Right renal cortex interstitium (tissue), 3 donors: Measurements from ENCODE around the gene PTBP3. TPM values are rescaled to one million over a fixed set of nuclear protein-coding genes. Genes with fewer than 3 reads are reported as not detected.
"Not testable (repeated sequence)": the region's sequence is repeated elsewhere in the genome, so short reads cannot be mapped to it uniquely, and the experiment has no call there.

Experiments
- DNase-seq, 3 donors: peaks; one replicate each; pipeline ENCODE4 v3.0.0-alpha.2; 2013; ENCODE audit warnings: low read depth in 3 of 3, low spot score in 2 of 3
- polyA plus RNA-seq, 3 donors: library from polyadenylated mRNA; unstranded; fragments of 120-200 nt; gene quantifications; one replicate each; pipeline ENCODE4 v1.2.1, GENCODE V29; 2013; ENCODE audit not compliant: insufficient read length in 3 of 3

PTBP3 gene
- polyA plus RNA-seq, 3 donors = 84.3 to 94.1 (median 92.0) TPM

GRCh38 chr9:112325127-112325526 is 8.3 kb downstream of the PTBP3 start:
- no peak for DNase-seq

- DNase-seq = no peak
These were observed 10.0 kb downstream of the PTBP3 start for GRCh38 chr9:112323378-112323854.

GRCh38 chr9:112322701-112323377 is 10.6 kb downstream of the PTBP3 start:
- DNase-seq = no peak

GRCh38 chr9:112316258-112316943 is 17.0 kb downstream of the PTBP3 start:
- no peak for DNase-seq

GRCh38 chr9:112315331-112316257 is 17.8 kb downstream of the PTBP3 start:
- no peak for DNase-seq

- DNase-seq = no peak
These were observed 21.3 kb downstream of the PTBP3 start for GRCh38 chr9:112312139-112312538.

- DNase-seq = no peak
These were observed 21.9 kb downstream of the PTBP3 start for GRCh38 chr9:112311497-112311896.

- DNase-seq = no peak
These were observed 22.6 kb downstream of the PTBP3 start for GRCh38 chr9:112310826-112311225.

- DNase-seq = no peak
These were observed 24.8 kb downstream of the PTBP3 start for GRCh38 chr9:112308588-112308987.

- DNase-seq = no peak
These were observed 32.0 kb downstream of the PTBP3 start for GRCh38 chr9:112301420-112301819.

GRCh38 chr9:112299514-112299913 is 33.9 kb downstream of the PTBP3 start:
- DNase-seq = no peak

GRCh38 chr9:112296929-112297328 is 36.5 kb downstream of the PTBP3 start:
- no peak for DNase-seq

- DNase-seq = no peak
These were observed 38.2 kb downstream of the PTBP3 start for GRCh38 chr9:112295174-112295573.

- DNase-seq = no peak
These were observed 45.4 kb downstream of the PTBP3 start for GRCh38 chr9:112288029-112288428.

- no peak for DNase-seq
These were observed 46.5 kb downstream of the PTBP3 start for GRCh38 chr9:112286926-112287325.

- no peak for DNase-seq
These were observed 48.4 kb downstream of the PTBP3 start for GRCh38 chr9:112285056-112285455.

- DNase-seq = no peak
These were observed 49.7 kb downstream of the PTBP3 start for GRCh38 chr9:112283582-112284253.

GRCh38 chr9:112282841-112283240 is 50.6 kb downstream of the PTBP3 start:
- not testable (repeated sequence) for DNase-seq

GRCh38 chr9:112280904-112281303 is 52.5 kb downstream of the PTBP3 start:
- DNase-seq = no peak

GRCh38 chr9:112279501-112279900 is 53.9 kb downstream of the PTBP3 start:
- DNase-seq = no peak

GRCh38 chr9:112278152-112278551 is 55.3 kb downstream of the PTBP3 start:
- no peak for DNase-seq
